Ovary (tissue), 9 donors: ENCODE measurements around the gene ANXA6. TPM values are rescaled to one million over a fixed set of nuclear protein-coding genes. Genes with fewer than 3 reads are reported as not detected.

Experiments
- polyA plus RNA-seq, 2 donors: library from polyadenylated mRNA; stranded (reverse); fragments of 200-250 nt in 1 of 2; fragments of 350-450 nt in 1 of 2; fragmentation: Illumina TruSeq in 1 of 2; extraction: RNeasy Lipid Tissue Mini Kit (QIAGEN cat#74804) in 1 of 2; gene quantifications; one replicate each; pipeline ENCODE4 v1.2.3, GENCODE V29; 2013 to 2014
- total RNA-seq, 7 donors: library from RNA; depleted of rRNA in 2 of 7; stranded (reverse); fragments of >200 nt in 2 of 7; fragmentation: NEBNext Ultra II Directional in 3 of 7; extraction: Animal tissue kit (Norgen Biotek cat#: 25700) in 3 of 7; gene quantifications; one replicate each; pipeline versions ENCODE4 v1.1.0 to v1.2.4, GENCODE V29; 2016 to 2023
- donor health status: DM: no; HTN: no; CAD: no; lungs with moderate emphysema.
- donor health status: DM: no; HTN: no; CAD: no.
- donor health status: Bipolar disorder and iron deficiency.
- donor health status: DM: yes; HTN: yes; CAD: no.
- donor health status: DM: no; HTN: no; CAD: no.
- donor health status: DM: yes; HTN: yes; CAD: no.

The ANXA6 gene
- total and polyA plus RNA-seq, 9 donors, result 117 to 541 (median 225) TPM

Other genes with a start within 250 kb of the ANXA6 start
- 100 to 1,000 TPM; 110 to 380 (median 269) TPM for gene GPX3, start 137.2 kb downstream of the ANXA6 start, total RNA-seq
- gene GPX3, start 137.2 kb downstream of the ANXA6 start, polyA plus RNA-seq, result 100 to 1,000 TPM; 635 to 827 TPM
- gene TNIP1, start 76.7 kb downstream of the ANXA6 start, total RNA-seq, result 10 to 100 TPM; 39.4 to 89.7 (median 69.9) TPM
- 10 to 100 TPM; 51.0 to 57.6 TPM for gene TNIP1, start 76.7 kb downstream of the ANXA6 start, polyA plus RNA-seq
- 10 to 100 TPM; 22.6 to 60.1 (median 37.3) TPM for gene CCDC69, start 66.3 kb upstream of the ANXA6 start, total RNA-seq
- 100 to 1,000 TPM in 1 of 2 donors, 10 to 100 TPM in 1; 27.8 to 158 TPM for gene CCDC69, start 66.3 kb upstream of the ANXA6 start, polyA plus RNA-seq
- gene GM2A, start 95.4 kb upstream of the ANXA6 start, total RNA-seq, result 10 to 100 TPM; 14.7 to 38.5 (median 28.6) TPM
- 10 to 100 TPM; 18.5 to 52.8 TPM for gene GM2A, start 95.4 kb upstream of the ANXA6 start, polyA plus RNA-seq
- not detected for gene SLC36A3, start 146.0 kb upstream of the ANXA6 start, total RNA-seq
- not detected for gene SLC36A3, start 146.0 kb upstream of the ANXA6 start, polyA plus RNA-seq
- not detected for gene SLC36A2, start 189.8 kb upstream of the ANXA6 start, total RNA-seq
- not detected for gene SLC36A2, start 189.8 kb upstream of the ANXA6 start, polyA plus RNA-seq